IMR-90 (cell line): Measurements from ENCODE around the gene QKI. TPM values are rescaled to one million over a fixed set of nuclear protein-coding genes. Genes with fewer than 3 reads are reported as not detected.

Experiments
- ATAC-seq: fragments of 200-7000 bp; cut with Tn5 transposase; 2 replicates; pipeline ENCODE4 v1.9.1; 2020; ENCODE audit warnings: low read depth, mild to moderate bottlenecking, moderate library complexity
- BruUV-seq: library from RNA; stranded (reverse); fragments of 400-500 nt; replicated peaks from 2 replicates; lab custom pipeline; 2021; lab: Mats Ljungman, UMichigan
- CTCF ChIA-PET: fragments of 300-600 bp; formaldehyde crosslinking; extraction: SDS; loops from one replicate; lab custom pipeline; 2021; ENCODE audit warnings: antibody characterized with exemption; lab: Yijun Ruan, JAX
- POLR2A ChIA-PET: fragments of 300-600 bp; sonication (Branson Sonifier 250); formaldehyde crosslinking; loops from one replicate; lab custom pipeline; 2022; ENCODE audit warnings: antibody characterized with exemption; ENCODE audit not compliant: unreplicated experiment; lab: Charles Lee
- DNase-seq: peaks from one replicate; pipeline ENCODE4 v3.0.0; 2013
- H2AFZ ChIP-seq: replicated peaks from 2 replicates; pipeline ENCODE3; 2013; ENCODE audit warnings: low read length, mild to moderate bottlenecking; ENCODE audit not compliant: poor library complexity
- H2AK5ac ChIP-seq: 2 replicates; pipeline ENCODE4 v1.6.1; 2013; ENCODE audit warnings: low read depth, low read length, inconsistent platforms
- H2AK9ac ChIP-seq: replicated peaks from 2 replicates; pipeline ENCODE3; 2013; ENCODE audit warnings: mild to moderate bottlenecking, low read depth, low read length, moderate library complexity; ENCODE audit not compliant: poor library complexity
- H2BK120ac ChIP-seq: 2 replicates; pipeline ENCODE4 v1.6.1; 2013; ENCODE audit warnings: low read depth, low read length, inconsistent platforms
- H2BK15ac ChIP-seq: 3 replicates; pipeline ENCODE4 v1.6.1; 2013; ENCODE audit warnings: low read depth, low read length, inconsistent platforms
- H2BK20ac ChIP-seq: 2 replicates; pipeline ENCODE4 v1.6.1; 2013; ENCODE audit warnings: low read depth, mild to moderate bottlenecking, inconsistent platforms, low read length, moderate library complexity
- H2BK5ac ChIP-seq: 2 replicates; pipeline ENCODE4 v1.6.1; 2013; ENCODE audit warnings: mild to moderate bottlenecking, low read depth, low read length, inconsistent platforms; ENCODE audit not compliant: poor library complexity, severe bottlenecking
- H3K14ac ChIP-seq: replicated peaks from 2 replicates; pipeline ENCODE4 v1.6.1; 2013; ENCODE audit warnings: low read depth, low read length, inconsistent platforms
- H3K18ac ChIP-seq: 2 replicates; pipeline ENCODE4 v1.6.1; 2013; ENCODE audit warnings: low read depth, low read length, control low read depth
- H3K23ac ChIP-seq: 2 replicates; pipeline ENCODE4 v1.6.1; 2013; ENCODE audit warnings: low read depth, low read length, inconsistent platforms
- H3K27ac ChIP-seq: 2 replicates; pipeline ENCODE4 v1.5.1; 2013; ENCODE audit warnings: mild to moderate bottlenecking, control low read depth, low read length; ENCODE audit not compliant: insufficient read depth
- H3K27me3 ChIP-seq: 2 replicates; pipeline ENCODE4 v1.6.1; 2013; ENCODE audit warnings: low read length; ENCODE audit not compliant: control insufficient read depth, insufficient read depth
- H3K36me3 ChIP-seq: 2 replicates; pipeline ENCODE4 v1.6.1; 2013; ENCODE audit warnings: low read length, mixed read lengths; ENCODE audit not compliant: control insufficient read depth, insufficient read depth
- H3K4ac ChIP-seq: 2 replicates; pipeline ENCODE4 v1.6.1; 2013; ENCODE audit warnings: low read depth, low read length, inconsistent platforms
- H3K4me1 ChIP-seq: 2 replicates; pipeline ENCODE4 v1.6.1; 2013; ENCODE audit warnings: low read length, mixed read lengths; ENCODE audit not compliant: control insufficient read depth, insufficient read depth
- H3K4me2 ChIP-seq: 2 replicates; pipeline ENCODE4 v1.6.1; 2013; ENCODE audit warnings: low read depth, mild to moderate bottlenecking, control low read depth, low read length, moderate library complexity
- H3K4me3 ChIP-seq: 2 replicates; pipeline ENCODE4 v1.5.1; 2013; ENCODE audit warnings: low read depth, mild to moderate bottlenecking, control low read depth, low read length, moderate library complexity; ENCODE audit not compliant: insufficient read depth
- H3K56ac ChIP-seq: 2 replicates; pipeline ENCODE4 v1.6.1; 2013; ENCODE audit warnings: low read length, inconsistent platforms; ENCODE audit not compliant: insufficient read depth; ENCODE audit errors: extremely low read depth
- H3K79me1 ChIP-seq, 2 experiments: 2 replicates each; pipeline ENCODE4 v1.6.1; 2013; ENCODE audit warnings: low read length in 2 of 2, inconsistent platforms in 1 of 2, low read depth in 1 of 2
- H3K9ac ChIP-seq: 2 replicates; pipeline ENCODE4 v1.6.1; 2013; ENCODE audit warnings: low read depth, low read length, control low read depth
- H3K9me1 ChIP-seq: 2 replicates; pipeline ENCODE4 v1.6.1; 2013; ENCODE audit warnings: low read length, inconsistent platforms; ENCODE audit not compliant: insufficient read depth
- H3K9me3 ChIP-seq: 2 replicates; pipeline ENCODE4 v1.6.1; 2013; ENCODE audit warnings: low read length; ENCODE audit not compliant: control insufficient read depth, insufficient read depth
- H4K20me1 ChIP-seq: 2 replicates; pipeline ENCODE4 v1.6.1; 2013; ENCODE audit warnings: low read length, inconsistent platforms; ENCODE audit not compliant: insufficient read depth
- H4K5ac ChIP-seq: 2 replicates; pipeline ENCODE4 v1.6.1; 2013; ENCODE audit warnings: mild to moderate bottlenecking, low read depth, low read length, control low read depth
- H4K8ac ChIP-seq, 2 experiments: 2 replicates each; pipeline ENCODE4 v1.6.1; 2013; ENCODE audit warnings: low read depth in 2 of 2, low read length in 2 of 2, control low read depth in 1 of 2, inconsistent platforms in 1 of 2
- H4K91ac ChIP-seq: 2 replicates; pipeline ENCODE4 v1.6.1; 2013; ENCODE audit warnings: low read depth, low read length, inconsistent platforms; ENCODE audit not compliant: insufficient read depth
- BHLHE40 ChIP-seq: fragments of 150-350 bp; IDR thresholded peaks from 2 replicates; pipeline ENCODE4 v1.6.1; 2016; ENCODE audit warnings: mild to moderate bottlenecking, low read depth, low read length
- CTCF ChIP-seq: conservative IDR thresholded peaks from 2 replicates; pipeline ENCODE4 v1.5.1; 2012; ENCODE audit warnings: mild to moderate bottlenecking, low read depth, low read length, improper control_type of control experiment
- MAFK ChIP-seq: IDR thresholded peaks from 2 replicates; pipeline ENCODE4 v1.6.1; 2012; ENCODE audit warnings: low read depth, low read length, improper control_type of control experiment
- MXI1 ChIP-seq: IDR thresholded peaks from 2 replicates; pipeline ENCODE4 v1.6.1; 2012; ENCODE audit warnings: low read depth, mild to moderate bottlenecking, low read length, moderate library complexity, borderline replicate concordance
- NFE2L2 ChIP-seq: fragments of 150-350 bp; IDR thresholded peaks from 2 replicates; pipeline ENCODE4 v1.6.1; 2016; ENCODE audit warnings: low read depth, mild to moderate bottlenecking, low read length
- RCOR1 ChIP-seq: IDR thresholded peaks from 2 replicates; pipeline ENCODE4 v1.6.1; 2012; ENCODE audit warnings: mild to moderate bottlenecking, low read length, improper control_type of control experiment; ENCODE audit not compliant: insufficient replicate concordance
- RFX5 ChIP-seq: IDR thresholded peaks from 2 replicates; pipeline ENCODE4 v1.8.0; 2012; ENCODE audit warnings: low read depth, mild to moderate bottlenecking, low read length, moderate library complexity
- SMC3 ChIP-seq: fragments of 150-350 bp; IDR thresholded peaks from 2 replicates; pipeline ENCODE4 v1.6.1; 2016; ENCODE audit warnings: low read depth, mild to moderate bottlenecking, antibody characterized with exemption, low read length, moderate library complexity
- WGBS, 2 experiments: methylation state at CpG; one replicate each; pipeline versions ENCODE4 v1.1.5 to v1.1.7; 2013; ENCODE audit warnings: missing lambda C conversion rate in 2 of 2; ENCODE audit not compliant: insufficient read length in 1 of 2; ENCODE audit errors: extremely low coverage in 2 of 2; 5-methylcytosine and 5-hydroxymethylcytosine counted together
- dilution Hi-C: fragments of 300-500 bp; cut with HindIII; formaldehyde crosslinking; loops from one replicate; pipeline ENCODE4 v1.14.3; 2018; ENCODE audit warnings: low sequenced_read_pairs; ENCODE audit not compliant: unreplicated experiment
- in situ Hi-C: fragments of 300-500 bp; cut with MboI; formaldehyde crosslinking; loops from 3 replicates; pipeline ENCODE4 v1.14.3; 2019; ENCODE audit warnings: low sequenced_read_pairs, inconsistent platforms, mixed read lengths
- intact Hi-C: fragments of 100-400 bp; cut with micrococcal nuclease; formaldehyde crosslinking; loops from 2 replicates; pipeline ENCODE4 v1.10.0; 2022
- polyA plus RNA-seq, 3 experiments: library from polyadenylated mRNA; depleted of rRNA; stranded (reverse); fragments of >200 nt; gene quantifications; 2 replicates each; pipeline ENCODE4 v1.2.3, GENCODE V29; 2012; ENCODE audit warnings: low replicate concordance in 1 of 3
- total RNA-seq: library from RNA; depleted of rRNA; stranded (reverse); fragments of >200 nt; gene quantifications from 2 replicates; pipeline ENCODE4 v1.2.3, GENCODE V29; 2012
- TF ChIP-seq, protein P1 (sequence below): fragments of 150-350 bp; IDR thresholded peaks from 2 replicates; pipeline ENCODE4 v1.6.1; 2017; ENCODE audit warnings: mild to moderate bottlenecking, antibody characterized with exemption, low read length, low read depth
- TF ChIP-seq, protein P2 (sequence below): fragments of 150-350 bp; IDR thresholded peaks from 2 replicates; pipeline ENCODE4 v1.6.1; 2016; ENCODE audit warnings: low read depth, mild to moderate bottlenecking, low read length, moderate library complexity, borderline replicate concordance

The QKI gene
- total and polyA plus RNA-seq, 2 of the 4 experiments (the other 2 are of a cell fraction): 112 to 232 TPM

DNA sequence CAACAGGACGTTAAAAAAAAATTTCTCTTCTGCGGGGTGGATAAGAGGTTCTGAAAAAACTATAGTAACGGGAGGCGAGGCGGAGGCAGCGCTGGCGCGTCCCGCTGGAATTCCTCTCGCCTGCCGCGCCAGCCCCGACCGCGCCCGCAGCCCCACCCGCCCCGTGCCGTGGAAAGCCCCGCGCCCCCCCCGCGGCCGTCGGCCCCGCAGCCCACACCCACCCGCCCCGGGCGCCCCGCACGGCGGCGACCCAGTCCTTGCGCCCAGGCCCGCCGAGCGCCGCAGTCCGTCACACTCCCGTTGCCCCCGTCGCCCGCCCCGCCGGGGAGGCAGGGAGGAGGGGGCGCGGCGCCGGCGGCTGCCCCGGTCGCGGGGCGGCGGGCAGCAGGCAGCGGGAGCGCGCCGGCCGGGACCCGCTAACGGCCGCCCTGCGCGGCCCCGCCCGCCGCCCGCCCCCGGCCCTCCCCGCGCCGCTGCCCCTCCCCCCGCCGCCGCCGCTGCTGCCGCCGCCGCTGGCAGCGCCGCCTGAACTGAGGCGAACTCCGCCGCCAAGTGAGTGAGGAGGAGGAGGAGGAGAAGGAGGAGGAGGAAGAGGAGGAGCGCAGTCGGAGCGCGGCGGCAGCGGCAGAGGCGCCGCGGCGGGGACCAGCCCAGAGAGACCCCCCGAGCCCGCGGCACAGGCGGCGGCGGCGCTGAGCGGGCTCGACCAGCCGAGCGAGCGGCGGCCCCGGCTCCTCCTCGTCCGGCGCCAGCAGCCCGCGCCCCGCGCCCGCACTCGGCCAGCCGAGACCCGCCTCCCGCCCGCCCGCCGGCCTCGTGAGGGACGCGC lies at the start of gene QKI (continued):
- TF ChIP-seq, protein P1, sequence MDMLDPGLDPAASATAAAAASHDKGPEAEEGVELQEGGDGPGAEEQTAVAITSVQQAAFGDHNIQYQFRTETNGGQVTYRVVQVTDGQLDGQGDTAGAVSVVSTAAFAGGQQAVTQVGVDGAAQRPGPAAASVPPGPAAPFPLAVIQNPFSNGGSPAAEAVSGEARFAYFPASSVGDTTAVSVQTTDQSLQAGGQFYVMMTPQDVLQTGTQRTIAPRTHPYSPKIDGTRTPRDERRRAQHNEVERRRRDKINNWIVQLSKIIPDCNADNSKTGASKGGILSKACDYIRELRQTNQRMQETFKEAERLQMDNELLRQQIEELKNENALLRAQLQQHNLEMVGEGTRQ: no peak
- TF ChIP-seq SMC3 (no peak), MAFK (no peak)

GRCh38 chr6:163366288-163366687 lies 48.2 kb upstream of the QKI start:
- H3K18ac ChIP-seq: no peak overlapping the region
- H2AK9ac ChIP-seq: no peak overlapping the region
- no peaks in the 10 kb centered on the region for H3K4me1 ChIP-seq
- in situ Hi-C loops (no loop called here), intact Hi-C loops (no loop called here), dilution Hi-C loops (no loop called here)
- H3K79me1 ChIP-seq: no peaks in the 10 kb centered on the region
- no peak overlapping the region for H2BK20ac ChIP-seq
- no peaks in the 10 kb centered on the region for H3K36me3 ChIP-seq
- peaks cover 2% of the 10 kb centered on the region; the same call in 1 of the 2 replicates for H3K27me3 ChIP-seq
- H3K4me3 ChIP-seq: no peak overlapping the region
- H2AFZ ChIP-seq: no peak overlapping the region
- no peak overlapping the region for H2BK5ac ChIP-seq
- no peak overlapping the region for H2BK120ac ChIP-seq
- no peak overlapping the region for H4K8ac ChIP-seq
- WGBS, 2 experiments: 100% methylated on average over 1 of the region's 5 CpGs; no CpG with 5 or more reads in 1 of the 2 experiments
- no peak overlapping the region for H4K5ac ChIP-seq
- H2BK15ac ChIP-seq: no peak overlapping the region
- H3K14ac ChIP-seq: no peak overlapping the region
- no peak overlapping the region for H3K4me2 ChIP-seq
- H2AK5ac ChIP-seq: no peak overlapping the region
- H3K9me1 ChIP-seq: no peaks in the 10 kb centered on the region
- H3K27ac ChIP-seq: no peak overlapping the region
- no peak overlapping the region for H3K9ac ChIP-seq
- ChIA-PET CTCF (no interaction called here), POLR2A (no interaction called here)
- H3K56ac ChIP-seq: no peak overlapping the region
- BruUV-seq: no TSS peak
- no peak overlapping the region for H3K4ac ChIP-seq
- no peaks in the 10 kb centered on the region for H4K20me1 ChIP-seq
- no peaks in the 10 kb centered on the region for H3K9me3 ChIP-seq
- no peak overlapping the region for H3K23ac ChIP-seq
- DNase-seq (no peak), ATAC-seq (no peak)
- H4K91ac ChIP-seq: no peak overlapping the region
- TF ChIP-seq, protein P2, sequence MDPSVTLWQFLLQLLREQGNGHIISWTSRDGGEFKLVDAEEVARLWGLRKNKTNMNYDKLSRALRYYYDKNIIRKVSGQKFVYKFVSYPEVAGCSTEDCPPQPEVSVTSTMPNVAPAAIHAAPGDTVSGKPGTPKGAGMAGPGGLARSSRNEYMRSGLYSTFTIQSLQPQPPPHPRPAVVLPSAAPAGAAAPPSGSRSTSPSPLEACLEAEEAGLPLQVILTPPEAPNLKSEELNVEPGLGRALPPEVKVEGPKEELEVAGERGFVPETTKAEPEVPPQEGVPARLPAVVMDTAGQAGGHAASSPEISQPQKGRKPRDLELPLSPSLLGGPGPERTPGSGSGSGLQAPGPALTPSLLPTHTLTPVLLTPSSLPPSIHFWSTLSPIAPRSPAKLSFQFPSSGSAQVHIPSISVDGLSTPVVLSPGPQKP: no peak
- TF ChIP-seq RFX5 (no peak), NFE2L2 (no peak), MXI1 (no peak), RCOR1 (no peak), MAFK (no peak), BHLHE40 (no peak), CTCF (no peak)
- TF ChIP-seq, protein P1: no peak
